IPS-18a (cell line): ENCODE data around the gene ZSWIM2.
"Not testable (repeated sequence)": the region's sequence is repeated elsewhere in the genome, so short reads cannot be mapped to it uniquely, and the experiment has no call there.

Experiments used
- H3K27ac ChIP-seq: one replicate; pipeline ENCODE4 v1.5.1; 2013; ENCODE audit warnings: low read length
- H3K27me3 ChIP-seq: one replicate; pipeline ENCODE4 v1.6.1; 2013; ENCODE audit warnings: mild to moderate bottlenecking, low read length; ENCODE audit not compliant: control insufficient read depth, insufficient read depth
- H3K36me3 ChIP-seq: one replicate; pipeline ENCODE4 v1.6.1; 2013; ENCODE audit warnings: low read depth, low read length; ENCODE audit not compliant: control insufficient read depth
- H3K4me1 ChIP-seq: one replicate; pipeline ENCODE4 v1.6.1; 2013; ENCODE audit warnings: low read depth, low read length; ENCODE audit not compliant: control insufficient read depth
- H3K4me3 ChIP-seq: one replicate; pipeline ENCODE4 v1.5.1; 2013; ENCODE audit warnings: low read length
- H3K9ac ChIP-seq: one replicate; pipeline ENCODE4 v1.6.1; 2013; ENCODE audit warnings: mild to moderate bottlenecking, low read length, moderate library complexity
- H3K9me3 ChIP-seq: one replicate; pipeline ENCODE4 v1.6.1; 2013; ENCODE audit warnings: low read depth, low read length; ENCODE audit not compliant: control insufficient read depth

Gene ZSWIM2

GRCh38 chr2:186827862-186828492 lies 21.0 kb downstream of the ZSWIM2 start:
- Histone ChIP-seq H3K4me1 (no peaks in the 10 kb centered on the region), H3K4me3 (no peak overlapping the region), H3K27ac (no peak overlapping the region), H3K27me3 (no peaks in the 10 kb centered on the region), H3K9ac (no peak overlapping the region), H3K36me3 (no peaks in the 10 kb centered on the region), H3K9me3 (no peaks in the 10 kb centered on the region)

- H3K4me3 ChIP-seq: no peak overlapping the region
- H3K27ac ChIP-seq: no peak overlapping the region
- H3K27me3 ChIP-seq: no peaks in the 10 kb centered on the region
- H3K9ac ChIP-seq: no peak overlapping the region
- H3K9me3 ChIP-seq: no peaks in the 10 kb centered on the region
- no peaks in the 10 kb centered on the region for H3K36me3 ChIP-seq
- no peaks in the 10 kb centered on the region for H3K4me1 ChIP-seq
Observed at GRCh38 chr2:186827411-186827810, 21.6 kb downstream of the ZSWIM2 start.

- no peaks in the 10 kb centered on the region for H3K27me3 ChIP-seq
- no peaks in the 10 kb centered on the region for H3K9me3 ChIP-seq
- H3K9ac ChIP-seq: no peak overlapping the region
Observed at GRCh38 chr2:186822323-186822722, 26.6 kb downstream of the ZSWIM2 start.

GRCh38 chr2:186820303-186820702 lies 28.7 kb downstream of the ZSWIM2 start:
- H3K4me3 ChIP-seq: no peak overlapping the region
- H3K27ac ChIP-seq: no peak overlapping the region
- no peak overlapping the region for H3K9ac ChIP-seq
- no peaks in the 10 kb centered on the region for H3K4me1 ChIP-seq
- H3K27me3 ChIP-seq: no peaks in the 10 kb centered on the region
- H3K36me3 ChIP-seq: no peaks in the 10 kb centered on the region
- H3K9me3 ChIP-seq: no peaks in the 10 kb centered on the region

More at GRCh38 chr2:186822323-186822722, 26.6 kb downstream of the ZSWIM2 start:
- H3K27ac ChIP-seq: no peak overlapping the region
- no peaks in the 10 kb centered on the region for H3K36me3 ChIP-seq
- no peaks in the 10 kb centered on the region for H3K4me1 ChIP-seq
- no peak overlapping the region for H3K4me3 ChIP-seq

GRCh38 chr2:186811760-186812159 lies 37.2 kb downstream of the ZSWIM2 start:
- H3K27me3 ChIP-seq, H3K27ac ChIP-seq, H3K9me3 ChIP-seq, H3K4me1 ChIP-seq, H3K9ac ChIP-seq, H3K4me3 ChIP-seq, H3K36me3 ChIP-seq: not testable (repeated sequence)

- no peaks in the 10 kb centered on the region for H3K27me3 ChIP-seq
- no peak overlapping the region for H3K27ac ChIP-seq
- no peak overlapping the region for H3K9ac ChIP-seq
- H3K4me3 ChIP-seq: no peak overlapping the region
- H3K36me3 ChIP-seq: no peaks in the 10 kb centered on the region
- H3K4me1 ChIP-seq: peaks cover 3% of the 10 kb centered on the region
- no peaks in the 10 kb centered on the region for H3K9me3 ChIP-seq
Observed at GRCh38 chr2:186806591-186806990, 42.4 kb downstream of the ZSWIM2 start.

GRCh38 chr2:186798604-186799003 lies 50.4 kb downstream of the ZSWIM2 start:
- H3K36me3 ChIP-seq, H3K9ac ChIP-seq, H3K27ac ChIP-seq, H3K4me3 ChIP-seq, H3K4me1 ChIP-seq, H3K27me3 ChIP-seq, H3K9me3 ChIP-seq: not testable (repeated sequence)

- Histone ChIP-seq H3K4me3 (no peak overlapping the region), H3K27ac (no peak overlapping the region), H3K27me3 (no peaks in the 10 kb centered on the region), H3K9me3 (no peaks in the 10 kb centered on the region), H3K36me3 (no peaks in the 10 kb centered on the region), H3K4me1 (no peaks in the 10 kb centered on the region), H3K9ac (no peak overlapping the region)
Observed at GRCh38 chr2:186784930-186785329, 64.0 kb downstream of the ZSWIM2 start.

GRCh38 chr2:186783254-186783653 lies 65.7 kb downstream of the ZSWIM2 start:
- no peak overlapping the region for H3K9ac ChIP-seq
- no peaks in the 10 kb centered on the region for H3K27me3 ChIP-seq
- no peak overlapping the region for H3K27ac ChIP-seq
- H3K9me3 ChIP-seq: no peaks in the 10 kb centered on the region
- H3K36me3 ChIP-seq: no peaks in the 10 kb centered on the region
- H3K4me3 ChIP-seq: no peak overlapping the region
- H3K4me1 ChIP-seq: no peaks in the 10 kb centered on the region

- H3K27ac ChIP-seq: no peak overlapping the region
- H3K36me3 ChIP-seq: no peaks in the 10 kb centered on the region
- H3K9ac ChIP-seq: no peak overlapping the region
- H3K27me3 ChIP-seq: no peaks in the 10 kb centered on the region
- H3K9me3 ChIP-seq: no peaks in the 10 kb centered on the region
- no peak overlapping the region for H3K4me3 ChIP-seq
- H3K4me1 ChIP-seq: no peaks in the 10 kb centered on the region
Observed at GRCh38 chr2:186780701-186781316, 68.2 kb downstream of the ZSWIM2 start.
